GM06990 (cell line): Measurements from ENCODE around the gene OR6Y1.

Experiments used
- DNase-seq: peaks from one replicate; pipeline ENCODE4 v3.0.0-alpha.2; 2011; ENCODE audit not compliant: insufficient read length; ENCODE audit errors: extremely low read depth
- H3K27me3 ChIP-seq: replicated peaks from 2 replicates; pipeline ENCODE4 v1.6.0; 2011; ENCODE audit warnings: low read length; ENCODE audit not compliant: control insufficient read depth, insufficient read depth
- H3K36me3 ChIP-seq: 2 replicates; pipeline ENCODE4 v1.5.1; 2011; ENCODE audit warnings: low read length; ENCODE audit not compliant: control insufficient read depth, insufficient read depth
- H3K4me3 ChIP-seq: replicated peaks from 2 replicates; pipeline ENCODE4 v1.5.1; 2011; ENCODE audit warnings: low read depth, mild to moderate bottlenecking, control low read depth, low read length
- CTCF ChIP-seq: IDR thresholded peaks from 2 replicates; pipeline ENCODE4 v1.5.1; 2011; ENCODE audit warnings: low read length, control low read depth, mild to moderate bottlenecking, inconsistent platforms; ENCODE audit not compliant: insufficient read depth, poor library complexity, severe bottlenecking

Gene OR6Y1

GRCh38 chr1:158520955-158521665, 33.1 kb downstream of the OR6Y1 start:
- no peak for TF ChIP-seq CTCF
- Histone ChIP-seq H3K4me3 (no peak overlapping the region), H3K36me3 (no peaks in the 10 kb centered on the region), H3K27me3 (no peaks in the 10 kb centered on the region)
- no peak for DNase-seq

GRCh38 chr1:158520021-158520420, 34.2 kb downstream of the OR6Y1 start:
- Histone ChIP-seq H3K36me3 (no peaks in the 10 kb centered on the region), H3K27me3 (no peaks in the 10 kb centered on the region), H3K4me3 (no peak overlapping the region)
- TF ChIP-seq CTCF, result no peak
- DNase-seq, result no peak

- Histone ChIP-seq H3K4me3 (no peak overlapping the region), H3K36me3 (no peaks in the 10 kb centered on the region), H3K27me3 (no peaks in the 10 kb centered on the region)
- no peak for TF ChIP-seq CTCF
- no peak for DNase-seq
Measured at GRCh38 chr1:158516966-158517365, 37.2 kb downstream of the OR6Y1 start.

DNA sequence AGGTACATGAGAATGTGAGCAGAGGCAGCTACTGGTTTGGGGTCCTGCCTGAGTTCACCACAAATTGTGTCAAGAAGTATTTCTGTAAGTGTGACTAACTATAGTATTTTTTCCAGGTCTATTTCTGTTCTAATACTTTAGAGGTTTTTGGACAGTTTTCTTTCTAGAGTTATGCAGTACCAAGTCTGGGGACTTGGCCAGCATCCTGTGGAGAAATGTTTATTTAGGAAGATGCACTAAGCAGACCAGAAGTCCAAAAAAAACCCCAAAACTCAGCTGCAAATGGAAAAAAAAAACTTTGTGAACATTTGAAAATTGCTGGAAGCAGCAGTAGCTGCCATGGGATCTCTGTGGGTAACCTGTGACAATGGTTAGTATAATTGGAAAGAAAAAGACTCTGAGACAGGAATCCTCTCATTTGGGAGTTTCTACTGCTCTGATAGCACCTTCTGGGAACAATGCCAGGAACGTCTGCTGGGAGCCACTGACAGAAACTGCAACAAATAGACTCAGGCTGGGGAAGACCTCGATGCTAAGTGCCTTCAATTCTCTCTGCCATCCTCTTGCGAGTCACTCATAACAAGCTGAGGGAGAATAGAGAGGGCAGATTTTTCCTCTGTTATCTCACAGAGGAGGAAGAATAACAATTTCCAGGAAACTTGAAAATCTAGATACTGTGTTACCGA, 44.6 kb downstream of the OR6Y1 start:
- Histone ChIP-seq H3K27me3 (no peaks in the 10 kb centered on the region), H3K36me3 (no peaks in the 10 kb centered on the region), H3K4me3 (no peak overlapping the region)
- DNase-seq, result no peak
- no peak for TF ChIP-seq CTCF

GRCh38 chr1:158507511-158507910, 46.7 kb downstream of the OR6Y1 start:
- Histone ChIP-seq H3K27me3 (no peaks in the 10 kb centered on the region), H3K36me3 (no peaks in the 10 kb centered on the region), H3K4me3 (no peak overlapping the region)
- no peak for TF ChIP-seq CTCF
- DNase-seq, result no peak
